Colonic mucosa (tissue), 4 donors: Measurements from ENCODE around the gene ACSL4. TPM values are rescaled to one million over a fixed set of nuclear protein-coding genes. Genes with fewer than 3 reads are reported as not detected.

Experiments
- DNase-seq: peaks from one replicate; pipeline ENCODE4 v3.0.0-alpha.2; 2020
- H3K27ac ChIP-seq: fragments of 200-600 bp; one replicate; pipeline ENCODE4 v1.8.0; 2021
- H3K27me3 ChIP-seq: fragments of 200-600 bp; one replicate; pipeline ENCODE4 v1.8.0; 2021
- H3K36me3 ChIP-seq: fragments of 200-600 bp; one replicate; pipeline ENCODE4 v1.8.0; 2021
- H3K4me1 ChIP-seq: fragments of 200-600 bp; one replicate; pipeline ENCODE4 v1.8.0; 2021; ENCODE audit warnings: mild to moderate bottlenecking
- H3K4me3 ChIP-seq: fragments of 200-600 bp; one replicate; pipeline ENCODE4 v1.8.0; 2021
- H3K9ac ChIP-seq, 2 donors: one replicate each; pipeline ENCODE4 v1.7.0; 2013; ENCODE audit warnings: control low read depth in 2 of 2, low read depth in 2 of 2, low read length in 2 of 2
- H3K9me3 ChIP-seq: fragments of 200-600 bp; one replicate; pipeline ENCODE4 v1.8.0; 2021
- intact Hi-C: fragments of 100-400 bp; cut with DNase I; formaldehyde crosslinking; loops from one replicate; pipeline ENCODE4 v1.14.1; 2022
- total RNA-seq, 2 donors: library from RNA; stranded (reverse); fragmentation: NEBNext Ultra II Directional in 1 of 2; extraction: Animal tissue kit (Norgen Biotek cat#: 25700) in 1 of 2; gene quantifications; one replicate each; pipeline ENCODE4 v1.2.1, GENCODE V29; 2021
- TF ChIP-seq, protein P1 (sequence below): fragments of 200-600 bp; IDR thresholded peaks from one replicate; pipeline ENCODE4 v1.8.0; 2022; ENCODE audit warnings: antibody characterized with exemption, mild to moderate bottlenecking
- donor health status: healthy.
- donor health status: DM: no; HTN: no; CAD: no.
- donor health status: DM: no; HTN: no; CAD: no.

ACSL4 gene
- total RNA-seq, 2 donors from 2014 or later, result 10.6 to 27.9 TPM

DNA sequence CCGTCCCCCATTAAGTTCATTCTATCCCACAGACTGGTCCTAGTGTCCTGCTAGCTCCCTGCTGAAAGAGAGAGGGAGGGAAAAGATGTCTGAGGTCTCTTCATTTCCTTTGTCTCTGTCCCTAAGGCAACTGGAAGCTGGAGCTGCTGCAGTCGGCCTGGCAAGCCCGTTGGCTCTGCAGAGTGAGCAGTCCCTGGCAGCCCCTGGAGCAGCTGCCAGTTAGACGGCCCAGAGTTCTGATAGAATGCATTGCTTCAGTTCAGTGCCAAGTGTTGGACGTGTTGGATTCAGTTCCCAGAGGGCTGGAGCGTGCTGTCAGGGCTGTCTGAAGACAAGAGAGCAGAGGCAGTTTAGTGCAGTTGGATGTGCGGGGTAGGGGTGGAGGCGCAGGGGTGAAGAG, 109.1 kb downstream of the ACSL4 start:
- Histone ChIP-seq H3K36me3 (no peaks in the 10 kb centered on the region), H3K27ac (no peak overlapping the region), H3K4me3 (no peak overlapping the region), H3K9ac (no peak overlapping the region), H3K4me1 (no peaks in the 10 kb centered on the region), H3K9me3 (no peaks in the 10 kb centered on the region), H3K27me3 (no peaks in the 10 kb centered on the region)
- TF ChIP-seq, protein P1, sequence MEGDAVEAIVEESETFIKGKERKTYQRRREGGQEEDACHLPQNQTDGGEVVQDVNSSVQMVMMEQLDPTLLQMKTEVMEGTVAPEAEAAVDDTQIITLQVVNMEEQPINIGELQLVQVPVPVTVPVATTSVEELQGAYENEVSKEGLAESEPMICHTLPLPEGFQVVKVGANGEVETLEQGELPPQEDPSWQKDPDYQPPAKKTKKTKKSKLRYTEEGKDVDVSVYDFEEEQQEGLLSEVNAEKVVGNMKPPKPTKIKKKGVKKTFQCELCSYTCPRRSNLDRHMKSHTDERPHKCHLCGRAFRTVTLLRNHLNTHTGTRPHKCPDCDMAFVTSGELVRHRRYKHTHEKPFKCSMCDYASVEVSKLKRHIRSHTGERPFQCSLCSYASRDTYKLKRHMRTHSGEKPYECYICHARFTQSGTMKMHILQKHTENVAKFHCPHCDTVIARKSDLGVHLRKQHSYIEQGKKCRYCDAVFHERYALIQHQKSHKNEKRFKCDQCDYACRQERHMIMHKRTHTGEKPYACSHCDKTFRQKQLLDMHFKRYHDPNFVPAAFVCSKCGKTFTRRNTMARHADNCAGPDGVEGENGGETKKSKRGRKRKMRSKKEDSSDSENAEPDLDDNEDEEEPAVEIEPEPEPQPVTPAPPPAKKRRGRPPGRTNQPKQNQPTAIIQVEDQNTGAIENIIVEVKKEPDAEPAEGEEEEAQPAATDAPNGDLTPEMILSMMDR, result no peak
- intact Hi-C loops, result no loop called here
- DNase-seq, result no peak

DNA sequence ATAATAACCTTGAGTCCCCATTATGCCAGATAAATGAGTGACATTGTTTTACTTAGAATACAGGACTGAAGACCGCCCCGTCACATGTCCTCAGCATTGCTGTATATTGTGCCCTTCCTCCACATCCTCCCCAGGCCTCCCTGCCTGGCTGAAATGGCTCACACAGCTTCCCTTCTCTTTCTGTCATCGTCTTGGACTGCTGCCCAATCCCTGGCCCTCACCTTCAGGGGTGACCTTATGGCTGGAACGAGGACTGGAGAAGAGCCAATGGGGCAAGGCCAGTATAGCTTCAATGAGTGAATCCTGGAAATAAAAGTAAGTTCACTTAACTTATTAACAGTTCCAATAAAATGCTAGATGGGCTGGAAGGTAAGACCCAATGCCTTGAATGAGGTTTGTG, 110.8 kb downstream of the ACSL4 start:
- Histone ChIP-seq H3K9ac (no peak overlapping the region), H3K9me3 (no peaks in the 10 kb centered on the region), H3K4me3 (no peak overlapping the region), H3K36me3 (no peaks in the 10 kb centered on the region), H3K27me3 (no peaks in the 10 kb centered on the region), H3K27ac (no peak overlapping the region), H3K4me1 (no peaks in the 10 kb centered on the region)
- DNase-seq, result no peak
- intact Hi-C loops, result no loop called here
- TF ChIP-seq, protein P1, result no peak

DNA sequence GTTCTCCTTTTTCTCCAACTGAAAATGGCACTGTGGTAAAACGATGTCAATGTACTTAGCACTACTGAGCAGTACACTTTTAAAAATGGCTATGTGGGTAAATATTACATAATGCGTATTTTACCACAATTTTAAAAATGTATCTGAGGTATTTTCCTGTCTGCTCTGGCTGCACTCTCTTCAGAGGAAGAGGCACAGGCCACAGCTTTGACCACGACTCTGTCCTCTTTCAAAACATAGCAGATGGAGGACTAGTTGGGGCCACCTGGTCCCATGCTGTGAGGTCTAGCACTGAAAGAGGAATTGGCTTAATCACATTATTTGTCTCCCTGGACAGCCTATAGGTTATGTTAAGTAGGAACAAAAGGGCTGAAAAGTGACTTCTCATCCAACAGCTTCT, 113.3 kb downstream of the ACSL4 start:
- Histone ChIP-seq H3K27me3 (no peaks in the 10 kb centered on the region), H3K9me3 (no peaks in the 10 kb centered on the region), H3K4me3 (no peak overlapping the region), H3K27ac (no peak overlapping the region), H3K9ac (no peak overlapping the region), H3K36me3 (no peaks in the 10 kb centered on the region), H3K4me1 (no peaks in the 10 kb centered on the region)
- DNase-seq, result no peak
- intact Hi-C loops, result no loop called here
- TF ChIP-seq, protein P1, result no peak

DNA sequence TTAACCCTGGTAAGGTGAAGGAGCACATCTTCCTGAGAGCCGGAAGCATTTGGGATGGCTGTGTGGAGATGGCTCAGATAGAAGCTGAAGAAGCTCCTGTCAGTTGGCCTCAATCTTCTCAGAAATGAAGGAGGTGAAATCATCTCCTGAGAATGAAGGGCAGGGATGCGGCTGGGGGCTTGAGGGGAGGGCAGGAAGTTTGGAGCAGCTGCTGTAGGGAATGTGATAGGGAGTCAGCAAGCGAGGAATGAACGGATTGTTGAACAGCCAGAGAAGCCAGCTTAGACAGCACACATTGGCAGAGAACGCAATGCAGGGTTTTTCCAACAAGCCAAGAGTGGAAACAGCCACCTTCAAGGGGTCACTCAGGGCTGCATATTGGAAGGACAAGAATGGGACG, 118.1 kb downstream of the ACSL4 start:
- Histone ChIP-seq H3K36me3 (no peaks in the 10 kb centered on the region), H3K9me3 (no peaks in the 10 kb centered on the region), H3K9ac (no peak overlapping the region), H3K4me1 (no peaks in the 10 kb centered on the region), H3K27ac (no peak overlapping the region), H3K27me3 (no peaks in the 10 kb centered on the region), H3K4me3 (no peak overlapping the region)
- intact Hi-C loops, result no loop called here
- TF ChIP-seq, protein P1, result no peak
- no peak for DNase-seq

DNA sequence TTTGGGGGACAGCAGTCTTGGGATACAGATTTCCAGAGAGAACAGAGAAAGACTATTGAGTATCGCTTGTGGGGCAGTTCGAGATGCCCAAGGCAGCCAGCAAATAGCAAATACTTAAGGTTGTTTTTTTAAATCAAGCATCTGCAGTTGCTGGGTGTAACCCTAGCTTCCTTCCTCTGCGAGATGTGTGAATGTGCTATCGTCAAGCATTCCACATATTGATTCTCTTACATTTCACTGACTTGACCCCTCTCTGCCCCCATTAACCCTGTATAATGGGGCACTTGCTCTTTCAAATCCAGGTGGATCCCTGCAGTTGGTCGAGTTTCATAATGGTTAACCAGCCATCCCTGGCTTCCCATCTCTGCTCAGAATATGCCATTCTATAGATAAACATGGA, 131.6 kb downstream of the ACSL4 start:
- H3K36me3 ChIP-seq, result no peaks in the 10 kb centered on the region
- H3K9me3 ChIP-seq, result no peaks in the 10 kb centered on the region
- TF ChIP-seq, protein P1, result no peak
- H3K27ac ChIP-seq, result no peak overlapping the region
- no peaks in the 10 kb centered on the region for H3K27me3 ChIP-seq
- no peaks in the 10 kb centered on the region for H3K4me1 ChIP-seq
- no peak overlapping the region for H3K9ac ChIP-seq
- DNase-seq, result no peak
- intact Hi-C loops, result no loop called here
- H3K4me3 ChIP-seq, result no peak overlapping the region

DNA sequence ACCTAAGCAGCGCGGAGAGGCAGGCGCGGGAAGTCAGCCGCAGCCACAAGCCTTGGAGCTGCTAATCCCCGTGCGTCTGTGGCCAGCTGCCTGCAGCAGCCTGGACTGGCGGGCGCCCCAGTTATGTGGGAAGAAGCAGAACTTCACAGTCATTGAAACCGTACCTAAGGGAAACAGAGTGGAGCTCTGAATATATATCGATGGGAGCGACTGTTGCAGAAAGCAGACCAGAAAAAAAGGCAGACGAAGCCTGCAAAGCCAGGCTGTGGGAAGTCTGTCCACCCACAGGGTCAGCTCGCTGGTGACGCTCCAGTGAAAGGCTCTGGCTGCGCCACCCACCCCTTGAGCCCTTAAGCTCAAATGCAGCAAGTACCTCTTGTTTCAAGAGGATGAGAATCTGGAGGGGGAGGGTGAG, 132.8 kb downstream of the ACSL4 start:
- intact Hi-C loops, result no loop called here
- DNase-seq, result no peak
- Histone ChIP-seq H3K27ac (no peak overlapping the region), H3K4me3 (no peak overlapping the region), H3K36me3 (no peaks in the 10 kb centered on the region), H3K27me3 (no peaks in the 10 kb centered on the region), H3K4me1 (no peaks in the 10 kb centered on the region), H3K9me3 (no peaks in the 10 kb centered on the region), H3K9ac (no peak overlapping the region)
- TF ChIP-seq, protein P1, result no peak
